GM13976 (cell line): ENCODE data around the gene STX18.

Experiments
- DNase-seq: peaks from one replicate; pipeline ENCODE4 v3.0.0; 2012; ENCODE audit warnings: low spot score
- CTCF ChIP-seq: IDR thresholded peaks from 2 replicates; pipeline ENCODE4 v1.5.1; 2012; ENCODE audit warnings: borderline replicate concordance, mild to moderate bottlenecking; ENCODE audit not compliant: insufficient read depth; ENCODE audit errors: extremely low read depth, missing control alignments, control extremely low read depth
- in situ Hi-C: fragments of 300-500 bp; cut with MboI; formaldehyde crosslinking; loops from one replicate; pipeline ENCODE4 v1.12.0; 2022; ENCODE audit warnings: low sequenced_read_pairs, mixed read lengths, inconsistent platforms; ENCODE audit not compliant: unreplicated experiment

Gene STX18

GRCh38 chr4:4395849-4396627 lies 145.8 kb downstream of the STX18 start:
- peak; percentile 59 for DNase-seq
- in situ Hi-C loops = no loop called here
- TF ChIP-seq CTCF = no peak

- no peak for TF ChIP-seq CTCF
- no peak for DNase-seq
- in situ Hi-C loops = no loop called here
Measured at GRCh38 chr4:4395371-4395770, 146.5 kb downstream of the STX18 start.

GRCh38 chr4:4394644-4395043 lies 147.2 kb downstream of the STX18 start:
- in situ Hi-C loops = no loop called here
- no peak for TF ChIP-seq CTCF
- DNase-seq = no peak

- TF ChIP-seq CTCF = no peak
- in situ Hi-C loops = no loop called here
- no peak for DNase-seq
Measured at GRCh38 chr4:4392501-4393183, 149.2 kb downstream of the STX18 start.

GRCh38 chr4:4391866-4392265 lies 150.0 kb downstream of the STX18 start:
- DNase-seq = no peak
- no peak for TF ChIP-seq CTCF
- in situ Hi-C loops = no loop called here

- no peak for TF ChIP-seq CTCF
- in situ Hi-C loops = no loop called here
- DNase-seq = no peak
Measured at GRCh38 chr4:4390515-4391240, 151.2 kb downstream of the STX18 start.
